Fibroblast of pulmonary artery (primary cell): ENCODE data around the gene SYNGR4.
A peak's percentile ranks its signal among the peaks of the same experiment; 100 is the strongest.

Source experiments
- DNase-seq: peaks from one replicate; pipeline ENCODE4 v3.0.0-alpha.2; 2010; ENCODE audit warnings: low read depth
- H3K4me3 ChIP-seq: replicated peaks from 2 replicates; pipeline ENCODE4 v1.5.1; 2011; ENCODE audit warnings: low read depth, mild to moderate bottlenecking, control low read depth, low read length, moderate library complexity
- TF ChIP-seq, protein P1 (sequence below): IDR thresholded peaks from 2 replicates; pipeline ENCODE4 v1.5.1; 2011; ENCODE audit warnings: mild to moderate bottlenecking, control low read depth, low read length, inconsistent platforms; ENCODE audit errors: missing control alignments

SYNGR4 gene

DNA sequence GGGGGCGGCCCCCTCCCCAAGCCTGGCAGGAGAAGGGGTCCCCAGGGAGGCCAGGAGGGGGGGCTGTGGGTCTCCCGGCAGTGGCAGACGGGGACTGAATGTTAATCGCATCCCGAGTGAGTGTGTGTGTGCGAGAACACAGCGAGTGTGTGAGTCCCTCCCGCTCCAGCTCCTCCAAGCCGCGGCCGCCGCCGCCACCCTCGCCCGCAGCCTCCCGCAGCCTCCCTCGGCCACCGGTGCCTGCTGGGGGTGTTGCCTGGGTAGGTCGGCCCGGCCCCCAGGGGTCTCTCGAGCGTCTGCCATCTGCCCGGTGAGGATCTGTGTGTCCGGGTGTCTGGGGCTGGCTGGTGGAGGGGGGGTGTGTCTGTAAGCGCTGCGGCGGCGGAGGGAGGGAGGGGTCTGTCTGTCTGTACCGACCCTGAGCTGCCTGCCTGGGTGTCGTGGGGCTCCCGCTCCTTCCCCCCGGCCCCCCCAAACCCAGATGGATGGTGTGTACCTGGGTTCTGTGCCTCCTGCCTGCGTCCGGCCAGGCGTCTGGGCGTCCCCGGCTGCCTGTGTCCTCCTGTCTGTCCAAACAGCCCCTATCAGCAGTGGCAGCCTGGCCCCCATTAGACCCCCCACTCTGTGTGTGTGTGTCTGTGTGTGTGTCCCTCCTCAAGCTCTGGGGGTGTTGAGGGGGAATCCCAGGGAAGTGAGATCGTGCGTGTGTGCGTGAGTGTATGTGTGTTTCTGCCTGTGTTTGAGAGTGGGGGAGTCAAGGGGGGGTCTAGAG lies 29.6 kb downstream of the SYNGR4 start, which contains the start of gene GRIN2D:
Gene GRIN2D, plus strand, starts transcription at position 110 of the 772 bp plus-strand sequence. CDS start 4,725 bp downstream, outside the sequence.
- peak within 1 kb of the TSS; percentile 34 for H3K4me3 ChIP-seq
- DNase-seq = peak; percentile 42
- TF ChIP-seq, protein P1, sequence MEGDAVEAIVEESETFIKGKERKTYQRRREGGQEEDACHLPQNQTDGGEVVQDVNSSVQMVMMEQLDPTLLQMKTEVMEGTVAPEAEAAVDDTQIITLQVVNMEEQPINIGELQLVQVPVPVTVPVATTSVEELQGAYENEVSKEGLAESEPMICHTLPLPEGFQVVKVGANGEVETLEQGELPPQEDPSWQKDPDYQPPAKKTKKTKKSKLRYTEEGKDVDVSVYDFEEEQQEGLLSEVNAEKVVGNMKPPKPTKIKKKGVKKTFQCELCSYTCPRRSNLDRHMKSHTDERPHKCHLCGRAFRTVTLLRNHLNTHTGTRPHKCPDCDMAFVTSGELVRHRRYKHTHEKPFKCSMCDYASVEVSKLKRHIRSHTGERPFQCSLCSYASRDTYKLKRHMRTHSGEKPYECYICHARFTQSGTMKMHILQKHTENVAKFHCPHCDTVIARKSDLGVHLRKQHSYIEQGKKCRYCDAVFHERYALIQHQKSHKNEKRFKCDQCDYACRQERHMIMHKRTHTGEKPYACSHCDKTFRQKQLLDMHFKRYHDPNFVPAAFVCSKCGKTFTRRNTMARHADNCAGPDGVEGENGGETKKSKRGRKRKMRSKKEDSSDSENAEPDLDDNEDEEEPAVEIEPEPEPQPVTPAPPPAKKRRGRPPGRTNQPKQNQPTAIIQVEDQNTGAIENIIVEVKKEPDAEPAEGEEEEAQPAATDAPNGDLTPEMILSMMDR = no peak

DNA sequence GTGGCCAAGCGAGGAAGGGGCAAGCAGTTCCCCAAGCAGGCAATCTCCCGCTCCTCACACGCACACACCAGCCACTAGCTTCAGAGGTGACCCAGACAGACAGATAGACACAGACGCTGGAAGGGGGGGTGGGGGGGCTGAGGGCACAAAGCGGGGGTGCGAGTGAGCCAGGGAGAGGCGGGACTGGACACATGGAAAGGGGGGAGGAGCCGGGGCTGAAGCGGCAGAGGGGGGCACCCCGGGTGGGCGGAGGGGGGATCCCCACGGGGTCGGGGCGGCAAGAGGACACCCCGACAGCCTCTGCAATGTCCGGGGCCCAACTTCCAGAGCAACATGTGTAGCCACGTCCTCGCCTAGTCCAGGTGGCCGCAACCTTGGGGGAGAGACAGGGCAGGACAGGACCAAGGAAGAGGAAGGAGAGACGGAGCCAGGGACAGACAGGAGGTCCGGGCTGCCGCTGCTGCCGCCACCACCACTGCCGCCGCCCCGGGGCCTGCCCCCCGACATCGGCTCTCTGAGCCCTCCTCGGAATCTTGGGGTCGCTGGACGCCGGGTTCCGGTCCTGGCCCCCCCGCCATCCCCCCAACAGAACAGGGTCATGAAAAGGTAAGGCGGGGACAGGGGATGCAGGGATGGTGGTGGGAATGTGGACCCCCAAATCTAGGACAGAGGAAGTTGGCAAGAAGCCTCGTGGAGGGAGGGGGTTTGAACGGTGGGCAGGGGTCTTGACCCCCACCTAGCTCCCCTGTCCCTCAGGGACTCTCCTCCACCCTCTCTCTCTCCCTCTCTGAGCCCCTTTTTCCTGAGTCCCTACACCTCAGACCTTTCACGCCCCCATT lies 30.4 kb downstream of the SYNGR4 start:
- no peak for DNase-seq
- TF ChIP-seq, protein P1 = no peak
- no peak overlapping the region for H3K4me3 ChIP-seq

DNA sequence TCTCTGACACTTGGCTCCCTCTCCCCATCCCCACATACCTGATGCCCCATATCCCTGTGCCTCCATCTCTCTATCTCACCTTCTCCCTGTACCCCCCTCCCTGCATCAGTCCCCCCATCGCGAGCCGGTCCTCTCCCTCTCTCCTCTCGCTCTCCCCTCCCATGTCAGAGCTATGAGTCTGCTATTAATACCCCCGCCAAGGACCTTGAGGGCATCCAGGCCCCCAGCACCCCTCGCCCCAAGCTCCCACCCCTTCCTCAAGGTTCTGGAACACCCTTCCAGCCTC lies 30.9 kb downstream of the SYNGR4 start:
- TF ChIP-seq, protein P1 = no peak
- DNase-seq = no peak
- H3K4me3 ChIP-seq = no peak overlapping the region

DNA sequence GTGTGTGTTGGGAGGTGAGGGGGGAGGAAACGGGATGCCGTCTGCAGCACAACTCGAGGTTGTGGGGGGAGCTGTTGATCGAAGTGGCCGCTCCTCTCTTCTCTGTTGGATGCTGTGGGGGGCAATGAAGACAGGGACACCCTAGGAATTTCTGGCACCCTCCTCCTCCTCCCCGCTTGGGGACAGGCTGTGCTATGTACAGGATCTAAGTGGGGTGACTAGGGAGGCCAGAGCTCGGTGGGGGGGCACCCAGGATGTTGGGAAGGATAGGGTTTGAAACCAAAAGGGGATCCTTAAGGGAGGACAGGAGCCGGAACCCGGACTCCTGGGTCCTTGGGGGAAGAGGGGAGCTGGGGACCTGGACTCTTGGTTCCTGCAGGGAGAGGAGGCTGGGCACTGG lies 31.3 kb downstream of the SYNGR4 start:
- DNase-seq = no peak
- H3K4me3 ChIP-seq = no peak overlapping the region
- TF ChIP-seq, protein P1 = no peak

DNA sequence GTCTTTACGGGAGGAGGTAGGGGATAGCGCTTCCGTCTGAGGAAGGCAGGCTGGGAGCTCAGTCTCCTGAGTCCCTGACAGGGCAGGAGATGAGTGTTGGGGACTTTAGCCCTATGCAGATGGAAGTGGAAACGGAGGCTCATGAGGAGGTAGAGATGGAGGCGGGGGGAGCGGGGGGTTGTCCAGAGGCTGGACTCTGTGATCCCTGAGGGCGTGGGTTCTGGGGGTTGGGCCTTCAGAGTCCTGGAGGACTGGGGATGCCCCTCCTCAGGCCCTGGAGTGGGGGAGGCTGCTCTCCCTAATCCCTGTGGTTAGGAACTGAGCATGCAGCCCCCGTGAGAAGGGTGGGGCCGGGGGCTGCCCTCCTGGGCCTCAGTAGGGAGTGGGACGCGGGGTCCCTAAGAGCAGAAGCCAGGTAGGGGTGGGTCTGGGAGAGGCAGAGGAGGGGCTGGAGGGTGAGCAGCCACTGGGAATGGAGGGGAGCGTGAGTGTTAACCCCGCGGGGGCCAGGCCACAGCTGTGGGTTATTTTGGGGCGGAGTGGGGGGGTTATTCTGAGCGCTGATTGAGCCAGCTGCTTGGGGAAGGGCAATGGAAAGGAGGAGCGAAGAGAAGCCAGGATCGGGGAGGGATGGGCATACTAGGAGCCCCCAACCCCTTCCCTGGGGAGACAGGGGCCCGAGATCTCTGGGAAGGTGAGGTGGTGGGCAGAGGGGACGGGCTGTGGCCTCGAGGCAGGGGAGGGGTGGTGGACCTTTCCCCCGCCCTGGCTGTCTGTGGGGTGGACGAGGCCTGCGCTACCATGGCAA lies 32.1 kb downstream of the SYNGR4 start:
- H3K4me3 ChIP-seq = no peak overlapping the region
- TF ChIP-seq, protein P1 = no peak

DNA sequence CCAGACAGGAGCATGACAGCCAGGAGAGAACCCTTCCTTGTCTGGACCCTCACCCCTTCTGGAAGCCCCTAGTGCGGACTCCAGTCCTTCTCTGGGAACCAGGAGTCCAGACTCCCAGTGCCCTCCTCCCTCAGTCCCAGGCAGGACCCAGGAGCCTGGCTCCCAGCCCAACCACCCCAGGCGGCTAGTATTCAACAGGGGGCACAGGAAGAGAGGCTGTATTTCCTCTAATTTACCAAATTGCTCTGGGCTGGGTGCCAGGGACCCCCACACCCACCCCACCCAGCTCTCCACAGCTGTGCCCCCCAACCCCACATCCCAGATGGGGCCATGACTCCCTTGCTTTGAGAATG lies 32.6 kb downstream of the SYNGR4 start:
- H3K4me3 ChIP-seq = no peak overlapping the region
- DNase-seq = no peak
- TF ChIP-seq, protein P1 = no peak

More for the DNA sequence above, 32.1 kb downstream of the SYNGR4 start:
- DNase-seq = no peak
